ENCODE measurements around the gene CSF2RB.

GRCh38 chr22:36977947-36978660, 64.7 kb downstream of the CSF2RB start:
- TF ChIP-seq POLR2A (IDR thresholded peaks at IDR 0.05; ENCODE audit: low read depth, low read length) (no peak), POLR2AphosphoS5 (IDR thresholded peaks at IDR 0.05; ENCODE audit: low read depth, low read length) (no peak), TAF1 (IDR thresholded peaks at IDR 0.05; ENCODE audit: borderline replicate concordance, low read depth, low read length) (no peak)

Data from GM12892 (cell line).